CD1c-positive myeloid dendritic cell (primary cell): ENCODE results near the gene NDUFA3.

Experiments used
- DNase-seq: peaks from one replicate; pipeline ENCODE4 v3.0.0-alpha.2; 2016; ENCODE audit errors: extremely low spot score

The NDUFA3 gene

GRCh38 chr19:54107876-54108490 lies 5.3 kb downstream of the NDUFA3 start:
- DNase-seq = no peak

GRCh38 chr19:54108496-54108895 lies 5.8 kb downstream of the NDUFA3 start:
- no peak for DNase-seq

GRCh38 chr19:54109651-54110050 lies 7.0 kb downstream of the NDUFA3 start:
- no peak for DNase-seq

GRCh38 chr19:54114340-54115108 lies 11.9 kb downstream of the NDUFA3 start:
- peak; percentile 74 for DNase-seq

- peak; percentile 99 for DNase-seq
Measured at GRCh38 chr19:54115109-54116063, 12.7 kb downstream of the NDUFA3 start, which contains the start of the genes PRPF31 and TFPT. TSS of gene PRPF31 (plus strand) at chr19:54115754. CDS start at chr19:54118279, 2,525 bp downstream. TSS of gene TFPT (minus strand) at chr19:54115657. CDS start at chr19:54115269, 388 bp downstream.

- DNase-seq = no peak
Measured at GRCh38 chr19:54121259-54121658, 18.6 kb downstream of the NDUFA3 start.

- DNase-seq = no peak
Measured at GRCh38 chr19:54123682-54124081, 21.0 kb downstream of the NDUFA3 start.

- no peak for DNase-seq
Measured at GRCh38 chr19:54124393-54124792, 21.7 kb downstream of the NDUFA3 start.

GRCh38 chr19:54125713-54126112 lies 23.1 kb downstream of the NDUFA3 start:
- DNase-seq = no peak

GRCh38 chr19:54127688-54128440 lies 25.2 kb downstream of the NDUFA3 start:
- DNase-seq = no peak

- no peak for DNase-seq
Measured at GRCh38 chr19:54128441-54128725, 25.7 kb downstream of the NDUFA3 start.

- DNase-seq = no peak
Measured at GRCh38 chr19:54128796-54129616, 26.4 kb downstream of the NDUFA3 start.

GRCh38 chr19:54129617-54129996 lies 27.0 kb downstream of the NDUFA3 start:
- DNase-seq = no peak

- no peak for DNase-seq
Measured at GRCh38 chr19:54133312-54133956, 30.8 kb downstream of the NDUFA3 start.

- no peak for DNase-seq
Measured at GRCh38 chr19:54133957-54134590, 31.4 kb downstream of the NDUFA3 start.

- peak; percentile 27 for DNase-seq
Measured at GRCh38 chr19:54136086-54136863, 33.6 kb downstream of the NDUFA3 start.

GRCh38 chr19:54136864-54137698 lies 34.4 kb downstream of the NDUFA3 start:
- DNase-seq = peak; percentile 99
